ENCODE results near the gene FBXO48.

- TF ChIP-seq EZH2 (IDR thresholded peaks at IDR 0.05; ENCODE audit: borderline replicate concordance, low read length) (no peak), CTCF (IDR thresholded peaks at IDR 0.05; ENCODE audit: low read length) (no peak)
Observed at GRCh38 chr2:68417926-68418325, 49.2 kb downstream of the FBXO48 start.
